Trophoblast cell (in vitro differentiated cells and primary cell): ENCODE measurements around the gene ANKHD1.
A peak's percentile ranks its signal among the peaks of the same experiment; 100 is the strongest.

Experiments
- DNase-seq, 2 donors: peaks; one replicate each; pipeline ENCODE4 v3.0.0-alpha.2; 2016
- H2AFZ ChIP-seq: 2 replicates; pipeline ENCODE4 v1.6.1; 2013; ENCODE audit warnings: low read length, moderate library complexity, mild to moderate bottlenecking; ENCODE audit not compliant: insufficient read depth, poor library complexity
- H2AK5ac ChIP-seq: 2 replicates; pipeline ENCODE4 v1.6.1; 2013; ENCODE audit warnings: mild to moderate bottlenecking, low read length
- H2BK120ac ChIP-seq: 2 replicates; pipeline ENCODE4 v1.6.1; 2013; ENCODE audit warnings: low read length, mild to moderate bottlenecking, moderate library complexity; ENCODE audit not compliant: insufficient read depth, poor library complexity
- H2BK12ac ChIP-seq: 2 replicates; pipeline ENCODE4 v1.6.1; 2013; ENCODE audit warnings: mild to moderate bottlenecking, low read length, moderate library complexity
- H2BK5ac ChIP-seq: 2 replicates; pipeline ENCODE4 v1.6.1; 2013; ENCODE audit warnings: low read length, low read depth, moderate library complexity, mild to moderate bottlenecking; ENCODE audit not compliant: poor library complexity
- H3K14ac ChIP-seq: 2 replicates; pipeline ENCODE4 v1.6.1; 2013; ENCODE audit warnings: mild to moderate bottlenecking, low read length
- H3K18ac ChIP-seq: 2 replicates; pipeline ENCODE4 v1.6.1; 2013; ENCODE audit warnings: mild to moderate bottlenecking, low read length
- H3K23ac ChIP-seq: 2 replicates; pipeline ENCODE4 v1.6.1; 2013; ENCODE audit warnings: low read length
- H3K27ac ChIP-seq: 2 replicates; pipeline ENCODE4 v1.5.1; 2013; ENCODE audit warnings: low read depth, mild to moderate bottlenecking, inconsistent platforms, low read length, moderate library complexity
- H3K27me3 ChIP-seq: 2 replicates; pipeline ENCODE4 v1.6.1; 2013; ENCODE audit warnings: inconsistent platforms, mild to moderate bottlenecking, low read length, moderate library complexity; ENCODE audit not compliant: insufficient read depth
- H3K36me3 ChIP-seq, 2 experiments: 1 replicate in 1 of 2; 2 replicates in 1 of 2; pipeline ENCODE4 v1.6.1; 2013; ENCODE audit warnings: low read length in 2 of 2, mild to moderate bottlenecking in 2 of 2, moderate library complexity in 1 of 2; ENCODE audit not compliant: insufficient read depth in 2 of 2, control insufficient read depth in 1 of 2
- H3K4ac ChIP-seq: 2 replicates; pipeline ENCODE4 v1.6.1; 2013; ENCODE audit warnings: low read depth, mild to moderate bottlenecking, low read length, moderate library complexity
- H3K4me1 ChIP-seq, 2 experiments: 1 replicate in 1 of 2; 2 replicates in 1 of 2; pipeline ENCODE4 v1.6.1; 2013; ENCODE audit warnings: low read length in 2 of 2, mild to moderate bottlenecking in 2 of 2, moderate library complexity in 1 of 2; ENCODE audit not compliant: insufficient read depth in 2 of 2, control insufficient read depth in 1 of 2
- H3K4me2 ChIP-seq: 2 replicates; pipeline ENCODE4 v1.6.1; 2013; ENCODE audit warnings: inconsistent platforms, mild to moderate bottlenecking, low read length, moderate library complexity
- H3K4me3 ChIP-seq: 2 replicates; pipeline ENCODE4 v1.5.1; 2013; ENCODE audit warnings: mild to moderate bottlenecking, low read depth, low read length, inconsistent platforms
- H3K79me1 ChIP-seq: one replicate; pipeline ENCODE4 v1.6.1; 2013; ENCODE audit warnings: low read length
- H3K79me2 ChIP-seq: 2 replicates; pipeline ENCODE4 v1.6.1; 2013; ENCODE audit warnings: low read length, mild to moderate bottlenecking; ENCODE audit not compliant: control insufficient read depth, insufficient read depth, poor library complexity
- H3K9ac ChIP-seq: 2 replicates; pipeline ENCODE4 v1.6.1; 2013; ENCODE audit warnings: mild to moderate bottlenecking, low read length
- H3K9me3 ChIP-seq: 2 replicates; pipeline ENCODE4 v1.6.1; 2013; ENCODE audit warnings: low read depth, mild to moderate bottlenecking, control low read depth, inconsistent platforms, low read length; ENCODE audit not compliant: insufficient read depth
- H4K12ac ChIP-seq: 2 replicates; pipeline ENCODE4 v1.6.1; 2013; ENCODE audit warnings: low read depth, mild to moderate bottlenecking, low read length, moderate library complexity
- H4K8ac ChIP-seq: 2 replicates; pipeline ENCODE4 v1.6.1; 2013; ENCODE audit warnings: low read depth, mild to moderate bottlenecking, low read length, moderate library complexity
- H4K91ac ChIP-seq: one replicate; pipeline ENCODE4 v1.6.1; 2013; ENCODE audit warnings: low read depth, mild to moderate bottlenecking, low read length, moderate library complexity
- WGBS: extraction: QIAGEN DNeasy Blood & Tissue Kit; methylation state at CpG from one replicate; pipeline ENCODE4 v1.1.7; 2013; ENCODE audit warnings: missing lambda C conversion rate; ENCODE audit not compliant: insufficient read length, insufficient coverage; ENCODE audit errors: extremely low coverage; 5-methylcytosine and 5-hydroxymethylcytosine counted together

ANKHD1 gene

DNA sequence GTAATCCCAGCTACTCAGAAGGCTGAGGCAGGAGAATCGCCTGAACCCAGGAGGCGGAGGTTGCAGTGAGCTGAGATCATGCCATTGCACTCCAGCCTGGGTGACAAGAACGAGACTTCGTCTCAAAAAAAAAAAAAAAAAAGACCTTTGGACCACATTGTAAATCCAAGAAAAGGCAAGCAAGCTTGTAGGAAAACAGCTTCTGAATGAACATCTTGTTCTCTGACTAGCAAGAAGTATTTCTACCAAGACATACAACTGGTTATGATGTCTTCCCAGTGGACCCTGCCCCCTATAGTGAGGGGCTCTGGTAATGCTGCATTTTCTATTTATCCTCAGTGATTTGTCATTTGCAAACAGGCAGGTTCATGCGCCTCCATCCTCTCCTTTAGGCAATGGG lies 141.3 kb downstream of the ANKHD1 start:
- Histone ChIP-seq H3K9me3 (no peaks in the 10 kb centered on the region), H2BK5ac (no peak overlapping the region), H3K79me1 (no peaks in the 10 kb centered on the region), H3K27ac (no peak overlapping the region), H4K91ac (no peak overlapping the region), H2BK120ac (no peak overlapping the region), H3K79me2 (no peaks in the 10 kb centered on the region), H3K4me2 (no peak overlapping the region), H3K14ac (no peak overlapping the region), H3K9ac (no peak overlapping the region), H2AFZ (no peak overlapping the region), H3K4me1 (peaks cover 7 to 12% of the 10 kb centered on the region in 2 experiments), H3K4me3 (no peak overlapping the region), H3K27me3 (no peaks in the 10 kb centered on the region), H3K4ac (no peak overlapping the region), H3K18ac (no peak overlapping the region), H2BK12ac (no peak overlapping the region), H3K23ac (no peak overlapping the region), H3K36me3 (peaks cover 8 to 18% of the 10 kb centered on the region in 2 experiments), H2AK5ac (no peak overlapping the region), H4K8ac (no peak overlapping the region), H4K12ac (no peak overlapping the region)
- DNase-seq, result no peak
- no CpG with 5 or more reads among the region's 5 CpGs for WGBS

GRCh38 chr5:140544986-140545385 lies 143.4 kb downstream of the ANKHD1 start:
- no peak overlapping the region for H3K27ac ChIP-seq
- H4K12ac ChIP-seq, result no peak overlapping the region
- no peak for DNase-seq
- no peak overlapping the region for H3K4ac ChIP-seq
- no CpG with 5 or more reads among the region's 7 CpGs for WGBS
- no peak overlapping the region for H3K18ac ChIP-seq
- H2BK5ac ChIP-seq, result no peak overlapping the region
- H3K4me1 ChIP-seq, result peaks cover 10 to 16% of the 10 kb centered on the region in 2 experiments
- H3K79me1 ChIP-seq, result no peaks in the 10 kb centered on the region
- H2BK120ac ChIP-seq, result no peak overlapping the region
- no peak overlapping the region for H2BK12ac ChIP-seq
- no peak overlapping the region for H2AK5ac ChIP-seq
- H3K4me2 ChIP-seq, result no peak overlapping the region
- no peaks in the 10 kb centered on the region for H3K9me3 ChIP-seq
- H3K79me2 ChIP-seq, result no peaks in the 10 kb centered on the region
- H2AFZ ChIP-seq, result no peak overlapping the region
- no peaks in the 10 kb centered on the region for H3K27me3 ChIP-seq
- no peak overlapping the region for H3K4me3 ChIP-seq
- no peak overlapping the region for H4K8ac ChIP-seq
- H3K36me3 ChIP-seq, result peaks cover 14 to 26% of the 10 kb centered on the region in 2 experiments
- H3K9ac ChIP-seq, result no peak overlapping the region
- no peak overlapping the region for H3K14ac ChIP-seq
- H4K91ac ChIP-seq, result no peak overlapping the region
- no peak overlapping the region for H3K23ac ChIP-seq

DNA sequence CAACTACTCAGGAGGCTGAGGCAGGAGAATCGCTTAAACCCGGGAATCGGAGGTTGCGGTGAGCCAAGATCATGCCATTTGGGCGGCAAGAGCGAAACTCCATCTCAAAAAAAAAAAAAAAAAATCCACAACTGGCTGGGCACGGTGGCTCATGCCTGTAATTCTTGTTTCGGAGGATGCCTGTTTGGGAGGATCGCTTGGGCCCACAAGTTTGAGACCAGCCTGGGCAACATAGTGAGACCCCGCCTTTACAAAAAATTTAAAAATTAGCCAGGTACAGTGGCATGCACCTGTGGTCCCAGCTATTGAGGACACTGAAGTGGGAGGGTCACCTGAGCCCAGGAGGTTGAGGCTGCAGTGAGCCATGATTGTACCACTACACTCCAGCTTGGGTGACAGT lies 144.0 kb downstream of the ANKHD1 start:
- Histone ChIP-seq H3K4ac (no peak overlapping the region), H3K4me2 (no peak overlapping the region), H3K79me2 (no peaks in the 10 kb centered on the region), H2BK12ac (no peak overlapping the region), H3K14ac (no peak overlapping the region), H2AK5ac (no peak overlapping the region), H3K4me1 (peaks cover 10 to 16% of the 10 kb centered on the region in 2 experiments), H3K23ac (no peak overlapping the region), H3K9ac (no peak overlapping the region), H2BK5ac (no peak overlapping the region), H3K27me3 (no peaks in the 10 kb centered on the region), H4K91ac (no peak overlapping the region), H2AFZ (no peak overlapping the region), H3K79me1 (no peaks in the 10 kb centered on the region), H4K8ac (no peak overlapping the region), H4K12ac (no peak overlapping the region), H3K36me3 (peaks cover 19 to 33% of the 10 kb centered on the region in 2 experiments), H3K27ac (no peak overlapping the region), H3K9me3 (no peaks in the 10 kb centered on the region), H3K18ac (no peak overlapping the region), H2BK120ac (no peak overlapping the region), H3K4me3 (no peak overlapping the region)
- no CpG with 5 or more reads among the region's 10 CpGs for WGBS
- no peak for DNase-seq

DNA sequence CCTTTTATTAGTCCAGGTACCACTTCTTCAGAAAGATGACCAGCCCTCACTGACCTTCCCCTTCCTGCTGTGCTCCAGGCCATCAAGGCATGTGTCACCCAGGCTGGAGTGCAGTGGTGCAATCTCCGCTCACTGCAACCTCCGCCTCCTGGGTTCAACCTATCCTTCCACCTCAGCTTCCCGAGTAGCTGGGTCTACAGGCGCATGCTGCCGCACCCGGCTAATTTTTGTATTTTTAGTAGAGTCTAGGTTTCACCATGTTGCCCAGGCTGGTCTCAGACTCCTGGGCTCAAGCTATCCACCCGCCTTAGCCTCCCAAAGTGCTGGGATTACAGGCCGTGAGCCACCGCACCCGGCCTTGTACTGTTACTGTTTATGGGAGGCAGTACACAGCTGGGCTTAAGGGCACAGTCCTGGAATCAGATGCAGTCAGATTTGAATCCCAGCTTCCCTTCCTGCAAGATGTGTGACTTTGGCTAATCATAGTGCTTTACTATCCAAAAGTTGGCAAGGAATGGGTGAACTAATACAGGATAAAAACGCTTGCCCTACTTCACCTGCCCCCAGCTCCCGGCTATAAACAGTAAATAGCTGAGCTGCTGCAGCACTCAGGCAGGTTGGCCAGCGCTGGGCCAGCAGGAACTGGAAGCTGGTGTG lies 145.3 kb downstream of the ANKHD1 start:
- H4K91ac ChIP-seq, result no peak overlapping the region
- H3K36me3 ChIP-seq, result peaks cover 26 to 37% of the 10 kb centered on the region in 2 experiments
- no peak overlapping the region for H3K4ac ChIP-seq
- no peak overlapping the region for H4K8ac ChIP-seq
- H3K23ac ChIP-seq, result no peak overlapping the region
- no peak overlapping the region for H2AFZ ChIP-seq
- H4K12ac ChIP-seq, result no peak overlapping the region
- no peak overlapping the region for H3K18ac ChIP-seq
- H3K27me3 ChIP-seq, result no peaks in the 10 kb centered on the region
- H3K79me2 ChIP-seq, result no peaks in the 10 kb centered on the region
- H3K14ac ChIP-seq, result no peak overlapping the region
- no peak overlapping the region for H3K9ac ChIP-seq
- H2BK12ac ChIP-seq, result no peak overlapping the region
- H3K4me2 ChIP-seq, result peak overlapping the region; percentile 94
- H3K79me1 ChIP-seq, result no peaks in the 10 kb centered on the region
- H3K4me3 ChIP-seq, result no peak overlapping the region
- peak; percentile 43 to 56 for DNase-seq
- no CpG with 5 or more reads among the region's 13 CpGs for WGBS
- no peak overlapping the region for H2AK5ac ChIP-seq
- H2BK5ac ChIP-seq, result no peak overlapping the region
- peaks cover 10 to 16% of the 10 kb centered on the region in 2 experiments for H3K4me1 ChIP-seq
- no peaks in the 10 kb centered on the region for H3K9me3 ChIP-seq
- H2BK120ac ChIP-seq, result no peak overlapping the region
- H3K27ac ChIP-seq, result no peak overlapping the region
